ENCODE data around the gene TAF1B.
"Not testable (repeated sequence)": the region's sequence is repeated elsewhere in the genome, so short reads cannot be mapped to it uniquely, and the experiment has no call there.

TAF1B gene

GRCh38 chr2:9824956-9825720 is 18.1 kb upstream of the TAF1B start:
- Histone ChIP-seq H3K4me1 (ENCODE audit: control insufficient read depth, insufficient read depth, low read length) (no peaks in the 10 kb centered on the region), H3K27me3 (ENCODE audit: control insufficient read depth, insufficient read depth, low read length) (no peaks in the 10 kb centered on the region), H3K4me3 (ENCODE audit: low read length) (no peak overlapping the region), H3K36me3 (ENCODE audit: control insufficient read depth, insufficient read depth, low read length) (no peaks in the 10 kb centered on the region), H3K9ac (ENCODE audit: low read length) (no peak overlapping the region), H3K27ac (ENCODE audit: low read depth, low read length) (no peak overlapping the region)

GRCh38 chr2:9826208-9826607 is 17.1 kb upstream of the TAF1B start:
- Histone ChIP-seq H3K4me1 (ENCODE audit: control insufficient read depth, insufficient read depth, low read length) (no peaks in the 10 kb centered on the region), H3K36me3 (ENCODE audit: control insufficient read depth, insufficient read depth, low read length) (no peaks in the 10 kb centered on the region), H3K9ac (ENCODE audit: low read length) (no peak overlapping the region), H3K27me3 (ENCODE audit: control insufficient read depth, insufficient read depth, low read length) (no peaks in the 10 kb centered on the region), H3K4me3 (ENCODE audit: low read length) (no peak overlapping the region), H3K27ac (ENCODE audit: low read depth, low read length) (no peak overlapping the region)

- Histone ChIP-seq H3K36me3 (ENCODE audit: control insufficient read depth, insufficient read depth, low read length) (no peaks in the 10 kb centered on the region), H3K4me3 (ENCODE audit: low read length) (no peak overlapping the region), H3K4me1 (ENCODE audit: control insufficient read depth, insufficient read depth, low read length) (no peaks in the 10 kb centered on the region), H3K9ac (ENCODE audit: low read length) (no peak overlapping the region), H3K27me3 (ENCODE audit: control insufficient read depth, insufficient read depth, low read length) (no peaks in the 10 kb centered on the region), H3K27ac (ENCODE audit: low read depth, low read length) (no peak overlapping the region)
Measured at GRCh38 chr2:9830685-9831410, 12.4 kb upstream of the TAF1B start.

- Histone ChIP-seq H3K27me3 (ENCODE audit: control insufficient read depth, insufficient read depth, low read length) (no peaks in the 10 kb centered on the region), H3K36me3 (ENCODE audit: control insufficient read depth, insufficient read depth, low read length) (no peaks in the 10 kb centered on the region), H3K9ac (ENCODE audit: low read length) (no peak overlapping the region), H3K4me3 (ENCODE audit: low read length) (no peak overlapping the region), H3K27ac (ENCODE audit: low read depth, low read length) (no peak overlapping the region), H3K4me1 (ENCODE audit: control insufficient read depth, insufficient read depth, low read length) (no peaks in the 10 kb centered on the region)
Measured at GRCh38 chr2:9831670-9832069, 11.6 kb upstream of the TAF1B start.

DNA sequence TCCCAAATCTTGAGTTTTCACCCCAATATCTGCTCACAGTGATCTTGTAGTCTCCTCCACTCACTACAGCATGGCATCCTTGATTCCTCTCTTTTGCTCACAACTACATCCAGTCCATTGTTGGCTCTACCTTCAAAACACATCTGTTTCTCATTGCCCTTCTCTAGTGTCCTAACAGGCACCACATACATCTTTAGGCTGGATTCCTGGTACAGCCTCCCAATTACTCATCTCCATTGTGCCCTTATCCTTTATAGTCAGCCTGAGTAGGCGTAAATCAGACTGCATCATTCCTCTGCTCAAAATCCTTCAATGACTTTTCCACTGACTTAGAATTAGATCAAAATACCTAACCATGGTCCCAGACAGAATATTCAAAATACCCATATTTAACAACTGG is 10.7 kb upstream of the TAF1B start:
- Histone ChIP-seq H3K27ac (ENCODE audit: low read depth, low read length) (no peak overlapping the region), H3K4me3 (ENCODE audit: low read length) (no peak overlapping the region), H3K27me3 (ENCODE audit: control insufficient read depth, insufficient read depth, low read length) (no peaks in the 10 kb centered on the region), H3K4me1 (ENCODE audit: control insufficient read depth, insufficient read depth, low read length) (no peaks in the 10 kb centered on the region), H3K36me3 (ENCODE audit: control insufficient read depth, insufficient read depth, low read length) (no peaks in the 10 kb centered on the region), H3K9ac (ENCODE audit: low read length) (no peak overlapping the region)

DNA sequence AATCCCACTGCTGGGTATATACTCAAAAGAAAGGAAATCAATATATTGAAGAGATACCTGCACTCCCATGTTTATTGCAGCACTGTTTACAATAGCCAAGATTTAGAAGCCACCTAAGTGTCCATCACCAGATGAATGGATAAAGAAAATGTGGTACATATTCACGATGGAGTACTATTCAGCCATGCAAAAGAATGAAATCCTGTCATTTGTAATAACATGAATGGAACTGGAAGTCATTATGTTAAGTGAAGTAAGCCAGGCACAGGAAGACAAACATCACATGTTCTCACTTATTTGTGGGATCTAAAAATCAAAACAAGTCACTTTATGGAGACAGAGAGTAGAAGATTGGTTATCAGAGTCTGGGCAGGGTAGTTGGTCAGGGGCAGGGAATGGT is 8.2 kb upstream of the TAF1B start:
- not testable (repeated sequence) for H3K4me3 ChIP-seq (ENCODE audit: low read length); H3K36me3 ChIP-seq (ENCODE audit: control insufficient read depth, insufficient read depth, low read length); H3K4me1 ChIP-seq (ENCODE audit: control insufficient read depth, insufficient read depth, low read length); H3K27ac ChIP-seq (ENCODE audit: low read depth, low read length); H3K9ac ChIP-seq (ENCODE audit: low read length); H3K27me3 ChIP-seq (ENCODE audit: control insufficient read depth, insufficient read depth, low read length)

GRCh38 chr2:9836074-9836473 is 7.2 kb upstream of the TAF1B start:
- H3K36me3 ChIP-seq (ENCODE audit: control insufficient read depth, insufficient read depth, low read length), result no peaks in the 10 kb centered on the region
- no peaks in the 10 kb centered on the region for H3K27me3 ChIP-seq (ENCODE audit: control insufficient read depth, insufficient read depth, low read length)
- no peaks in the 10 kb centered on the region for H3K4me1 ChIP-seq (ENCODE audit: control insufficient read depth, insufficient read depth, low read length)
- no peak overlapping the region for H3K27ac ChIP-seq (ENCODE audit: low read depth, low read length)
- no peak overlapping the region for H3K4me3 ChIP-seq (ENCODE audit: low read length)
- no peak overlapping the region for H3K9ac ChIP-seq (ENCODE audit: low read length)

GRCh38 chr2:9836517-9836916 is 6.8 kb upstream of the TAF1B start:
- H3K36me3 ChIP-seq (ENCODE audit: control insufficient read depth, insufficient read depth, low read length), result no peaks in the 10 kb centered on the region
- H3K4me3 ChIP-seq (ENCODE audit: low read length), result no peak overlapping the region
- no peaks in the 10 kb centered on the region for H3K4me1 ChIP-seq (ENCODE audit: control insufficient read depth, insufficient read depth, low read length)
- H3K27me3 ChIP-seq (ENCODE audit: control insufficient read depth, insufficient read depth, low read length), result no peaks in the 10 kb centered on the region
- no peak overlapping the region for H3K9ac ChIP-seq (ENCODE audit: low read length)
- H3K27ac ChIP-seq (ENCODE audit: low read depth, low read length), result no peak overlapping the region

GRCh38 chr2:9837451-9837850 is 5.8 kb upstream of the TAF1B start:
- H3K36me3 ChIP-seq (ENCODE audit: control insufficient read depth, insufficient read depth, low read length), result no peaks in the 10 kb centered on the region
- H3K9ac ChIP-seq (ENCODE audit: low read length), result no peak overlapping the region
- H3K27me3 ChIP-seq (ENCODE audit: control insufficient read depth, insufficient read depth, low read length), result no peaks in the 10 kb centered on the region
- no peaks in the 10 kb centered on the region for H3K4me1 ChIP-seq (ENCODE audit: control insufficient read depth, insufficient read depth, low read length)
- H3K27ac ChIP-seq (ENCODE audit: low read depth, low read length), result no peak overlapping the region
- no peak overlapping the region for H3K4me3 ChIP-seq (ENCODE audit: low read length)

DNA sequence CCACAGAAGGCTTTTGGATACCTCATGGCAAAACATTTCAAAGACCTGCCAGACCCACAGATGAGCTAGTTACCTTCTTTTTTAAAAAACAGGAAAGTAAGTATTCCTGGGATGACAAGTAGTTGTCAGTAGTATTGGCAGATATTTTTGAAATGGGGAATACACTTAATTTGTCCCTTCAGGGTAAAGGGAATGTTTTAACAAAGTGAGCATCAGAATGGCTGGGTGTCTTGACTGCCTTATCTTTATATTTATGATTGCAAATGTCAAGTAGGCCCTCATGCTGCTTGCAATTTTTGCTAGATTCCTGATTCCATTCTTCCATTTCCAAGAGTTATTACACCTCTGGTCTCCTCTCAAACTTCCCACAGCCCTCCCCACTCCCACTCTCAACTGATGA is 4.9 kb upstream of the TAF1B start:
- no peak overlapping the region for H3K27ac ChIP-seq (ENCODE audit: low read depth, low read length)
- no peaks in the 10 kb centered on the region for H3K27me3 ChIP-seq (ENCODE audit: control insufficient read depth, insufficient read depth, low read length)
- no peak overlapping the region for H3K9ac ChIP-seq (ENCODE audit: low read length)
- H3K4me3 ChIP-seq (ENCODE audit: low read length), result no peak overlapping the region
- no peaks in the 10 kb centered on the region for H3K36me3 ChIP-seq (ENCODE audit: control insufficient read depth, insufficient read depth, low read length)
- no peaks in the 10 kb centered on the region for H3K4me1 ChIP-seq (ENCODE audit: control insufficient read depth, insufficient read depth, low read length)

- Histone ChIP-seq H3K36me3 (ENCODE audit: control insufficient read depth, insufficient read depth, low read length) (peaks cover 6% of the 10 kb centered on the region), H3K9ac (ENCODE audit: low read length) (peak overlapping the region; percentile 75), H3K4me3 (ENCODE audit: low read length) (peak overlapping the region; percentile 80), H3K27ac (ENCODE audit: low read depth, low read length) (peak overlapping the region; percentile 67), H3K4me1 (ENCODE audit: control insufficient read depth, insufficient read depth, low read length) (no peaks in the 10 kb centered on the region), H3K27me3 (ENCODE audit: control insufficient read depth, insufficient read depth, low read length) (no peaks in the 10 kb centered on the region)
Measured at GRCh38 chr2:9842487-9843228, 616 bp upstream of the TAF1B start.

- Histone ChIP-seq H3K9ac (ENCODE audit: low read length) (peak overlapping the region; percentile 64), H3K4me3 (ENCODE audit: low read length) (peak overlapping the region; percentile 80), H3K27ac (ENCODE audit: low read depth, low read length) (peak overlapping the region; percentile 67), H3K27me3 (ENCODE audit: control insufficient read depth, insufficient read depth, low read length) (no peaks in the 10 kb centered on the region), H3K4me1 (ENCODE audit: control insufficient read depth, insufficient read depth, low read length) (no peaks in the 10 kb centered on the region), H3K36me3 (ENCODE audit: control insufficient read depth, insufficient read depth, low read length) (peaks cover 6% of the 10 kb centered on the region)
Measured at GRCh38 chr2:9844036-9844483, 786 bp downstream of the TAF1B start.

Measured in rectal smooth muscle tissue (tissue), 1 donor.